Astrocyte of the cerebellum (primary cell): ENCODE data around the gene OR2AT4.

Experiments used
- DNase-seq: peaks from one replicate; pipeline ENCODE4 v3.0.0-alpha.2; 2011; ENCODE audit warnings: low read depth
- H3K4me3 ChIP-seq: 2 replicates; pipeline ENCODE4 v1.5.1; 2011; ENCODE audit warnings: mild to moderate bottlenecking, low read depth, low read length, moderate library complexity
- CTCF ChIP-seq: IDR thresholded peaks from 2 replicates; pipeline ENCODE4 v1.5.1; 2012; ENCODE audit warnings: low read length, low read depth, moderate library complexity, mild to moderate bottlenecking; ENCODE audit errors: missing control alignments
- in situ Hi-C: cut with HindIII; loops from 2 replicates; pipeline ENCODE4 v1.10.0; 2017; ENCODE audit warnings: low sequenced_read_pairs

Gene OR2AT4

GRCh38 chr11:75041263-75041662, 55.4 kb downstream of the OR2AT4 start:
- in situ Hi-C loops = no loop called here

GRCh38 chr11:75040167-75040770, 56.4 kb downstream of the OR2AT4 start:
- H3K4me3 ChIP-seq = no peak overlapping the region
- no peak for DNase-seq
- TF ChIP-seq CTCF = no peak
- in situ Hi-C loops = no loop called here

More at GRCh38 chr11:75041263-75041662, 55.4 kb downstream of the OR2AT4 start:
- H3K4me3 ChIP-seq = no peak overlapping the region
- no peak for DNase-seq
- TF ChIP-seq CTCF = no peak

GRCh38 chr11:75035911-75036565, 60.6 kb downstream of the OR2AT4 start:
- no peak for TF ChIP-seq CTCF
- no peak overlapping the region for H3K4me3 ChIP-seq
- DNase-seq = no peak
- in situ Hi-C loops = no loop called here

- DNase-seq = no peak
- H3K4me3 ChIP-seq = no peak overlapping the region
- in situ Hi-C loops = no loop called here
- TF ChIP-seq CTCF = no peak
These were observed 61.4 kb downstream of the OR2AT4 start for GRCh38 chr11:75035256-75035655.

- DNase-seq = no peak
- in situ Hi-C loops = loop anchor here (5.0 kb wide), 1 partner anchor 107 kb away; no protein-coding TSS in a partner anchor
- no peak overlapping the region for H3K4me3 ChIP-seq
- TF ChIP-seq CTCF = no peak
These were observed 62.8 kb downstream of the OR2AT4 start for GRCh38 chr11:75033916-75034315.

GRCh38 chr11:75032550-75032935, 64.1 kb downstream of the OR2AT4 start:
- in situ Hi-C loops = loop anchor here (5.0 kb wide), 1 partner anchor 105 kb away; no protein-coding TSS in a partner anchor
- DNase-seq = no peak
- H3K4me3 ChIP-seq = no peak overlapping the region
- no peak for TF ChIP-seq CTCF
